Measurements from ENCODE around the gene HOXD1.

DNA sequence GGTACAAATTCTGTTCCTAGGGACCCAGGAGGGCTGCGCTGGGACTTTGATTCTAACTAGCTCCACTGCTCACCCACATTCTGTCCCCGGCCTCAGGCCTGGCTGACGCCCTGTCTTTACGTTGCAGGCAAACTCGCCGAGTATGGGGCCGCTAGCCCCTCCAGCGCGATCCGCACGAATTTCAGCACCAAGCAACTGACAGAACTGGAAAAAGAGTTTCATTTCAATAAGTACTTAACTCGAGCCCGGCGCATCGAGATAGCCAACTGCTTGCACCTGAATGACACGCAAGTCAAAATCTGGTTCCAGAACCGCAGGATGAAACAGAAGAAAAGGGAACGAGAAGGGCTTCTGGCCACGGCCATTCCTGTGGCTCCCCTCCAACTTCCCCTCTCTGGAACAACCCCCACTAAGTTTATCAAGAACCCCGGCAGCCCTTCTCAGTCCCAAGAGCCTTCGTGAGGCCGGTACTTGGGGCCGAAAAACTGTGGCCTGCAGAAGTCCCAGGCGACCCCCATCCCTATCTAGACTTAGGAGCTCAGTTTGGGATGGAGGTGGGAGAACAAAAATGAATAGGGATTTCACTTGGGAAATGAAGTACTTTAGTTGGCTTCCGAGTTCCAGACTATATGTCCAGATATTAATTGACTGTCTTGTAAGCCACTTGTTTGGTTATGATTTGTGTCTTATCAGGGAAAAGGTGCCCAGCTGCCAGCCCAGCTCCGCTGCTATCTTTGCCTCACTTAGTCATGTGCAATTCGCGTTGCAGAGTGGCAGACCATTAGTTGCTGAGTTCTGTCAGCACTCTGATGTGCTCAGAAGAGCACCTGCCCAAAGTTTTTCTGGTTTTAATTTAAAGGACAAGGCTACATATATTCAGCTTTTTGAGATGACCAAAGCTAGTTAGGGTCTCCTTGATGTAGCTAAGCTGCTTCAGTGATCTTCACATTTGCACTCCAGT is 1.5 kb downstream of the HOXD1 start:
- TF ChIP-seq ZFX (IDR thresholded peaks at IDR 0.05; ENCODE audit: borderline replicate concordance): no peak
- TF ChIP-seq CTCF (IDR thresholded peaks at IDR 0.05): no peak

Data from 22Rv1 (cell line).